Measurements from ENCODE around the gene ZNF853. TPM values are rescaled to one million over a fixed set of nuclear protein-coding genes. Genes with fewer than 3 reads are reported as not detected.
"Not testable (repeated sequence)": the region's sequence is repeated elsewhere in the genome, so short reads cannot be mapped to it uniquely, and the experiment has no call there.

The ZNF853 gene
- total RNA-seq, 1 donor = under 0.01 TPM

DNA sequence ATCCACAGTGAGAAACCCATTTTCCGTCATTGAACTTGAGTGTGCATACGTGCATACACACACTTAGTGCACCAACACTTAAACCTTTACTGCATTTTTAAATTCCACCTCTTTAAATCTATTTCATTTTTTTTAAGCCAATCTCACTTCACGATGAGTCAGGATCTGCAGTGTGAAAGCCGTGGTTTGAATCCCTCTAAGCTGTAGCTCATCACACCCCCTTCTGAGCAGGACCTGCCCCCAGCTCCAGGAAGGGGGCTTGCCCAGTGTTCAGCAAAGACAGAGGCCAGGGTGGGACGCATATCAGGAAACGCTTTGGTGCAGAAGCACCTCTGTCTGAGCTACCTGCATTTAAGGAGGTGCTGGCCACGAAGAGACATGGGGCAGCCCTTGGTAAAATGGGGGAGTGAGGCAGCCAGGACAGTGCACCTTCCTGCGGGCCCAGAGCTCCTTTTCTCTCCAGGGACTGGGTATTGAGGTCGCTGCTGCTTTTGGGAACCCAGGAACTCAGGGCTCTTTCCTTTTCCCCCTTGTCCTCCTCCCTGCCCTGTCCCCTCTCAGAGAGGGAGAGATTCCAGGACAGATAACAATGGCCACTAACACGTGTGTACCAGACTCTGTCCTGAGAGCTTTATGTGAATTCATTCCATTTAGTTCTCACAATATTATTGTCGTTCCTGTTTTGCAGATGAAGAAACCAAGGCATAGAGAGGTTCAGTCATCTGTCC, 43.4 kb downstream of the ZNF853 start:
- TF ChIP-seq, protein P1, sequence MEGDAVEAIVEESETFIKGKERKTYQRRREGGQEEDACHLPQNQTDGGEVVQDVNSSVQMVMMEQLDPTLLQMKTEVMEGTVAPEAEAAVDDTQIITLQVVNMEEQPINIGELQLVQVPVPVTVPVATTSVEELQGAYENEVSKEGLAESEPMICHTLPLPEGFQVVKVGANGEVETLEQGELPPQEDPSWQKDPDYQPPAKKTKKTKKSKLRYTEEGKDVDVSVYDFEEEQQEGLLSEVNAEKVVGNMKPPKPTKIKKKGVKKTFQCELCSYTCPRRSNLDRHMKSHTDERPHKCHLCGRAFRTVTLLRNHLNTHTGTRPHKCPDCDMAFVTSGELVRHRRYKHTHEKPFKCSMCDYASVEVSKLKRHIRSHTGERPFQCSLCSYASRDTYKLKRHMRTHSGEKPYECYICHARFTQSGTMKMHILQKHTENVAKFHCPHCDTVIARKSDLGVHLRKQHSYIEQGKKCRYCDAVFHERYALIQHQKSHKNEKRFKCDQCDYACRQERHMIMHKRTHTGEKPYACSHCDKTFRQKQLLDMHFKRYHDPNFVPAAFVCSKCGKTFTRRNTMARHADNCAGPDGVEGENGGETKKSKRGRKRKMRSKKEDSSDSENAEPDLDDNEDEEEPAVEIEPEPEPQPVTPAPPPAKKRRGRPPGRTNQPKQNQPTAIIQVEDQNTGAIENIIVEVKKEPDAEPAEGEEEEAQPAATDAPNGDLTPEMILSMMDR (IDR thresholded peaks at IDR 0.05; ENCODE audit: insufficient read depth, low read depth, low read length) = no peak
- DNase-seq (ENCODE audit: low read depth) = no peak
- no peak overlapping the region for H3K4me3 ChIP-seq (ENCODE audit: low read depth, low read length)

DNA sequence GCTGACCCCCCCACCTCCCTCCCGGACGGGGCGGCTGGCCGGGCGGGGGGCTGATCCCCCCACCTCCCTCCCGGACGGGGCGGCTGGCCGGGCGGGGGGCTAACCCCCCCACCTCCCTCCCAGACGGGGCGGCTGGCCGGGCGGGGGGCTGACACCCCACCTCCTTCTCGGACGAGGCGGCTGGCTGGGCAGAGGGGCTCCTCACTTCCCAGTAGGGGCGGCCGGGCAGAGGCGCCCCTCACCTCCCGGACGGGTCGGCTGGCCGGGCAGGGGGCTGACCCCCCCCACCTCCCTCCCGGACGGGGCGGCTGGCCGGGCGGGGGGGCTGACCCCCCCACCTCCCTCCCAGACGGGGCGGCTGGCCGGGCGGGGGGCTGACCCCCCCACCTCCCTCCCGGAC, 55.4 kb downstream of the ZNF853 start:
- DNase-seq (ENCODE audit: low read depth); H3K4me3 ChIP-seq (ENCODE audit: low read depth, low read length): not testable (repeated sequence)

Other genes starting within 250 kb of the ZNF853 start
- 58.6 and 66.9 TPM in 2 replicates for gene RAC1, start 241.1 kb upstream of the ZNF853 start, total RNA-seq
- gene DAGLB, start 167.7 kb upstream of the ZNF853 start, total RNA-seq = 18.0 and 29.4 TPM in 2 replicates
- 200 and 383 TPM in 2 replicates for gene KDELR2, start 131.5 kb upstream of the ZNF853 start, total RNA-seq
- not detected in 2 replicates for gene GRID2IP, start 64.1 kb upstream of the ZNF853 start, total RNA-seq
- 60.5 and 62.5 TPM in 2 replicates for gene ZDHHC4, start 38.2 kb upstream of the ZNF853 start, total RNA-seq
- 16.4 and 17.7 TPM in 2 replicates for gene INTS15, start 25.6 kb upstream of the ZNF853 start, total RNA-seq
- gene ZNF316, start 21.7 kb downstream of the ZNF853 start, total RNA-seq = 12.1 and 13.2 TPM in 2 replicates
- 18.4 and 25.5 TPM in 2 replicates for gene ZNF12, start 91.3 kb downstream of the ZNF853 start, total RNA-seq
- gene RSPH10B2, start 138.5 kb downstream of the ZNF853 start, total RNA-seq = 0.32 and 0.43 TPM in 2 replicates
- gene CCZ1B, start 210.7 kb downstream of the ZNF853 start, total RNA-seq = 48.8 and 61.2 TPM in 2 replicates

Measured in fibroblast of villous mesenchyme (primary cell).